ENCODE results near the gene ZNF268. TPM values are rescaled to one million over a fixed set of nuclear protein-coding genes. Genes with fewer than 3 reads are reported as not detected.

The ZNF268 gene
- total and polyA plus RNA-seq, 2 of the 13 experiments (the other 11 are each of a cell fraction or from before 2014, with no cell fraction given) = 7.6 to 31.3 TPM

GRCh38 chr12:133181238-133181959, at the start of gene ZNF268 (continued):
- TF ChIP-seq HOXD1 (CRISPR knock-in tag; IDR thresholded peaks at IDR 0.05) = no peak
- TF ChIP-seq SOX5 (CRISPR knock-in tag; IDR thresholded peaks at IDR 0.05; ENCODE audit: borderline replicate concordance) = peak; percentile 49; the same call in 1 of the 2 replicates
- no peak for TF ChIP-seq ZNF101 (CRISPR knock-in tag; IDR thresholded peaks at IDR 0.05; ENCODE audit: borderline replicate concordance, low read depth)
- 0 out of 2 replicates have a peak, but pooled peaks have one; percentile 14 for TF ChIP-seq ZNF709 (CRISPR knock-in tag; IDR thresholded peaks at IDR 0.05)
- peak; percentile 65 for TF ChIP-seq FOXC1 (CRISPR knock-in tag; IDR thresholded peaks at IDR 0.05; ENCODE audit: borderline replicate concordance)
- peak; percentile 51; the same call in 1 of the 2 replicates for TF ChIP-seq KDM5B (CRISPR knock-in tag; IDR thresholded peaks at IDR 0.05; ENCODE audit: borderline replicate concordance)
- no peak for TF ChIP-seq PLRG1 (conservative IDR thresholded peaks at IDR 0.05)
- no peak for TF ChIP-seq ZNF530 (CRISPR knock-in tag; IDR thresholded peaks at IDR 0.05; ENCODE audit: low read depth)
- TF ChIP-seq TBP (CRISPR knock-in tag; IDR thresholded peaks at IDR 0.05) = no peak
- TF ChIP-seq ZNF382 (CRISPR knock-in tag; IDR thresholded peaks at IDR 0.05; ENCODE audit: borderline replicate concordance) = no peak
- no peak for TF ChIP-seq EZH2 (conservative IDR thresholded peaks at IDR 0.05; ENCODE audit: low read depth, low read length)
- 0 out of 2 replicates have a peak, but pooled peaks have one; percentile 55 for TF ChIP-seq ZNF441 (CRISPR knock-in tag; IDR thresholded peaks at IDR 0.05; ENCODE audit: borderline replicate concordance)
- no peak for TF ChIP-seq ZEB1 (IDR thresholded peaks at IDR 0.05; ENCODE audit: insufficient replicate concordance, low read depth)
- peak; percentile 79 for TF ChIP-seq HDAC2 (CRISPR knock-in tag; IDR thresholded peaks at IDR 0.05)
- TF ChIP-seq SIN3A (IDR thresholded peaks at IDR 0.05; ENCODE audit: borderline replicate concordance, low read depth, low read length) = peak; percentile 88
- no peak for TF ChIP-seq SP140L (CRISPR knock-in tag; IDR thresholded peaks at IDR 0.05; ENCODE audit: borderline replicate concordance)
- TF ChIP-seq HNF4G (IDR thresholded peaks at IDR 0.05; ENCODE audit: borderline replicate concordance, low read depth, low read length) = no peak
- TF ChIP-seq HNF4G (CRISPR knock-in tag; IDR thresholded peaks at IDR 0.05; ENCODE audit: borderline replicate concordance, low read depth) = 0 out of 2 replicates have a peak, but pooled peaks have one; percentile 14
- TF ChIP-seq MBNL3 (CRISPR knock-in tag; conservative IDR thresholded peaks at IDR 0.05) = no peak
- no peak for TF ChIP-seq ZNF674 (CRISPR knock-in tag; IDR thresholded peaks at IDR 0.05; ENCODE audit: low read depth)
- TF ChIP-seq GATAD1 (CRISPR knock-in tag; IDR thresholded peaks at IDR 0.05) = peak; percentile 99
- TF ChIP-seq ZNF513 (CRISPR knock-in tag; conservative IDR thresholded peaks at IDR 0.05) = no peak
- peak; percentile 70; the same call in 1 of the 2 replicates for TF ChIP-seq ZNF430 (CRISPR knock-in tag; IDR thresholded peaks at IDR 0.05)
- TF ChIP-seq ZNF670 (CRISPR knock-in tag; IDR thresholded peaks at IDR 0.05; ENCODE audit: borderline replicate concordance) = 0 out of 2 replicates have a peak, but pooled peaks have one; percentile 46
- peak; percentile 78; the same call in 1 of the 3 replicates for TF ChIP-seq MXI1 (IDR thresholded peaks at IDR 0.05; ENCODE audit: borderline replicate concordance, low read depth, low read length)
- TF ChIP-seq NR2F2 (IDR thresholded peaks at IDR 0.05; ENCODE audit: borderline replicate concordance, low read depth) = 0 out of 2 replicates have a peak, but pooled peaks have one; percentile 20
- no peak for TF ChIP-seq ZNF431 (CRISPR knock-in tag; IDR thresholded peaks at IDR 0.05; ENCODE audit: borderline replicate concordance, low read depth)
- TF ChIP-seq ZNF343 (CRISPR knock-in tag; IDR thresholded peaks at IDR 0.05) = no peak
- no peak for TF ChIP-seq TCF7L2 (IDR thresholded peaks at IDR 0.05; ENCODE audit: low read depth, low read length)
- TF ChIP-seq NAIF1 (CRISPR knock-in tag; IDR thresholded peaks at IDR 0.05; ENCODE audit: borderline replicate concordance) = peak; percentile 78
- no peak for TF ChIP-seq ZNF33A (CRISPR knock-in tag; IDR thresholded peaks at IDR 0.05; ENCODE audit: borderline replicate concordance)

All from HepG2 (cell line).